DMS53 (cell line): ENCODE results near the gene GLP1R.

Source experiments
- DNase-seq: peaks from one replicate; lab custom pipeline; 2025; lab: John Stamatoyannopoulos, UW

The GLP1R gene

GRCh38 chr6:39044181-39044580 lies 4.4 kb upstream of the GLP1R start:
- no peak for DNase-seq

- no peak for DNase-seq
Observed at GRCh38 chr6:39047434-39048327, 900 bp upstream of the GLP1R start.

- no peak for DNase-seq
Observed at GRCh38 chr6:39049575-39050283, 1.1 kb downstream of the GLP1R start.

GRCh38 chr6:39050453-39051112 lies 2.0 kb downstream of the GLP1R start:
- no peak for DNase-seq

- no peak for DNase-seq
Observed at GRCh38 chr6:39051399-39052122, 3.0 kb downstream of the GLP1R start.

GRCh38 chr6:39053016-39053624 lies 4.5 kb downstream of the GLP1R start:
- DNase-seq, result no peak

GRCh38 chr6:39053854-39054576 lies 5.4 kb downstream of the GLP1R start:
- DNase-seq, result no peak

GRCh38 chr6:39054577-39055142 lies 6.1 kb downstream of the GLP1R start:
- no peak for DNase-seq

GRCh38 chr6:39055661-39056060 lies 7.1 kb downstream of the GLP1R start:
- no peak for DNase-seq

- DNase-seq, result no peak
Observed at GRCh38 chr6:39056191-39056590, 7.6 kb downstream of the GLP1R start.

GRCh38 chr6:39056681-39057080 lies 8.1 kb downstream of the GLP1R start:
- no peak for DNase-seq

- DNase-seq, result no peak
Observed at GRCh38 chr6:39057251-39058155, 8.9 kb downstream of the GLP1R start.

- DNase-seq, result no peak
Observed at GRCh38 chr6:39058471-39059147, 10.0 kb downstream of the GLP1R start.

- DNase-seq, result no peak
Observed at GRCh38 chr6:39059496-39060310, 11.1 kb downstream of the GLP1R start.

- no peak for DNase-seq
Observed at GRCh38 chr6:39060467-39061160, 12.0 kb downstream of the GLP1R start.

GRCh38 chr6:39061182-39061581 lies 12.6 kb downstream of the GLP1R start:
- DNase-seq, result no peak

- DNase-seq, result no peak
Observed at GRCh38 chr6:39061588-39061987, 13.0 kb downstream of the GLP1R start.
